SK-N-SH (cell line): ENCODE data around the gene MGLL. TPM values are rescaled to one million over a fixed set of nuclear protein-coding genes. Genes with fewer than 3 reads are reported as not detected.
A peak's percentile ranks its signal among the peaks of the same experiment; 100 is the strongest.

ENCODE experiments used
- CTCF ChIA-PET: fragments of 300-600, 350-600 bp; formaldehyde crosslinking; extraction: SDS; loops from one replicate; lab custom pipeline; 2021; lab: Yijun Ruan, JAX
- POLR2A ChIA-PET: fragments of 350-600 bp; sonication (Branson Sonifier 250); formaldehyde crosslinking; extraction: SDS; loops from one replicate; lab custom pipeline; 2020; ENCODE audit warnings: antibody characterized with exemption, inconsistent platforms; lab: Yijun Ruan, JAX
- DNase-seq: peaks from one replicate; pipeline ENCODE4 v3.0.0; 2012
- H2AFZ ChIP-seq: fragments of 200-600 bp; sonication (generic); 2 replicates; pipeline ENCODE4 v1.8.1; 2016; ENCODE audit warnings: antibody characterized with exemption, mild to moderate bottlenecking, low read depth
- H3F3A ChIP-seq: fragments of 200-600 bp; sonication (generic); replicated peaks from 2 replicates; pipeline ENCODE3; 2016; ENCODE audit warnings: antibody characterized with exemption, mild to moderate bottlenecking; ENCODE audit not compliant: insufficient read depth
- H3K27ac ChIP-seq, 2 experiments: fragments of 200-500 bp in 1 of 2; fragments of 200-600 bp in 1 of 2; sonication (Bioruptor generic) in 1 of 2; sonication (generic), shearing (Covaris generic) in 1 of 2; 2 replicates each; pipeline versions ENCODE4 v1.5.1 to v1.6.1; 2014 to 2016; ENCODE audit warnings: low read depth in 2 of 2, inconsistent platforms in 1 of 2, low read length in 1 of 2, mild to moderate bottlenecking in 1 of 2, mixed read lengths in 1 of 2
- H3K27me3 ChIP-seq: fragments of 200-600 bp; sonication (generic), shearing (Covaris generic); 2 replicates; pipeline ENCODE4 v1.6.1; 2016; ENCODE audit warnings: mixed run types; ENCODE audit not compliant: insufficient read depth
- H3K36me3 ChIP-seq, 2 experiments: fragments of 200-500 bp in 1 of 2; fragments of 200-600 bp in 1 of 2; sonication (Bioruptor generic) in 1 of 2; sonication (generic) in 1 of 2; replicated peaks in 1 of 2; 2 replicates each; pipeline versions ENCODE3 to v1.5.1; 2014 to 2016; ENCODE audit warnings: low read length in 1 of 2, mild to moderate bottlenecking in 1 of 2; ENCODE audit not compliant: insufficient read depth in 2 of 2, control insufficient read depth in 1 of 2
- H3K4me1 ChIP-seq, 2 experiments: fragments of 200-500 bp in 1 of 2; fragments of 200-600 bp in 1 of 2; sonication (Bioruptor generic) in 1 of 2; sonication (generic), shearing (Covaris generic) in 1 of 2; 2 replicates each; pipeline versions ENCODE4 v1.5.1 to v1.6.1; 2014 to 2016; ENCODE audit warnings: low read depth in 1 of 2, low read length in 1 of 2, mixed run types in 1 of 2; ENCODE audit not compliant: insufficient read depth in 2 of 2, control insufficient read depth in 1 of 2
- H3K4me2 ChIP-seq: fragments of 200-600 bp; sonication (generic), shearing (Covaris generic); 2 replicates; pipeline ENCODE4 v1.6.1; 2017; ENCODE audit warnings: mixed run types
- H3K4me3 ChIP-seq, 2 experiments: fragments of 200-500 bp in 1 of 2; fragments of 200-600 bp in 1 of 2; sonication (Bioruptor generic) in 1 of 2; sonication (generic), shearing (Covaris generic) in 1 of 2; 2 replicates each; pipeline versions ENCODE4 v1.5.1 to v1.8.1; 2014 to 2016; ENCODE audit warnings: low read depth in 2 of 2, inconsistent platforms in 1 of 2, low read length in 1 of 2, mild to moderate bottlenecking in 1 of 2, mixed read lengths in 1 of 2, moderate library complexity in 1 of 2
- H3K79me2 ChIP-seq: fragments of 200-600 bp; sonication (generic); 2 replicates; pipeline ENCODE4 v1.8.1; 2017; ENCODE audit warnings: mild to moderate bottlenecking; ENCODE audit not compliant: insufficient read depth
- H3K9ac ChIP-seq: fragments of 200-600 bp; sonication (generic); 2 replicates; pipeline ENCODE4 v1.6.1; 2017; ENCODE audit warnings: mixed run types
- H3K9me2 ChIP-seq: fragments of 200-600 bp; sonication (generic); 2 replicates; pipeline ENCODE4 v1.6.1; 2017; ENCODE audit warnings: mixed run types
- H3K9me3 ChIP-seq: fragments of 200-600 bp; sonication (generic); 2 replicates; pipeline ENCODE4 v1.6.1; 2017; ENCODE audit warnings: mixed run types, mild to moderate bottlenecking, moderate library complexity
- H4K20me1 ChIP-seq: fragments of 200-600 bp; sonication (generic); 2 replicates; pipeline ENCODE4 v1.6.1; 2017; ENCODE audit warnings: mild to moderate bottlenecking, mixed run types; ENCODE audit not compliant: insufficient read depth
- CTCF ChIP-seq: fragments of 200-600 bp; sonication (generic); IDR thresholded peaks from 2 replicates; pipeline ENCODE4 v1.6.1; 2017; ENCODE audit warnings: antibody characterized with exemption, mild to moderate bottlenecking, moderate library complexity
- ELF1 ChIP-seq: IDR thresholded peaks from 2 replicates; pipeline ENCODE4 v1.4.0; 2012
- GABPA ChIP-seq: IDR thresholded peaks from 2 replicates; pipeline ENCODE4 v1.4.0; 2012; ENCODE audit warnings: low read depth, mild to moderate bottlenecking
- MXI1 ChIP-seq: IDR thresholded peaks from 2 replicates; pipeline ENCODE4 v1.6.1; 2012; ENCODE audit warnings: mild to moderate bottlenecking, low read depth, low read length, improper control_type of control experiment
- NRF1 ChIP-seq: IDR thresholded peaks from 2 replicates; pipeline ENCODE4 v1.6.1; 2012; ENCODE audit warnings: low read depth, mild to moderate bottlenecking, low read length
- RAD21 ChIP-seq: IDR thresholded peaks from 2 replicates; pipeline ENCODE4 v1.6.1; 2012; ENCODE audit warnings: mild to moderate bottlenecking, low read length
- TEAD4 ChIP-seq: IDR thresholded peaks from 2 replicates; pipeline ENCODE4 v1.4.0; 2012; ENCODE audit warnings: mild to moderate bottlenecking, borderline replicate concordance; ENCODE audit not compliant: insufficient read depth
- WGBS: methylation state at CpG from one replicate; pipeline ENCODE4 v1.1.6; 2017; ENCODE audit warnings: low lambda C conversion rate; 5-methylcytosine and 5-hydroxymethylcytosine counted together
- polyA plus RNA-seq, 3 experiments: library from polyadenylated mRNA; depleted of rRNA; stranded (reverse); fragments of >200 nt; gene quantifications; 2 replicates each; pipeline ENCODE4 v1.2.3, GENCODE V29; 2012
- TF ChIP-seq, protein P1 (sequence below): IDR thresholded peaks from 2 replicates; pipeline ENCODE4 v1.4.0; 2012; ENCODE audit warnings: low read depth, borderline replicate concordance
- TF ChIP-seq, protein P2 (sequence below): fragments of 150-350 bp; IDR thresholded peaks from 2 replicates; pipeline ENCODE4 v1.6.1; 2017; ENCODE audit warnings: antibody characterized with exemption, low read length, low read depth, borderline replicate concordance

MGLL gene
- polyA plus RNA-seq, 1 of the 3 experiments (the other 2 are of a cell fraction) = 2.2 TPM

GRCh38 chr3:127750226-127751031, 71.9 kb downstream of the MGLL start (continued):
- no peak for TF ChIP-seq CTCF
- TF ChIP-seq ELF1 = no peak
- no peak for TF ChIP-seq GABPA
- no peak for TF ChIP-seq TEAD4
- TF ChIP-seq MXI1 = no peak
- TF ChIP-seq NRF1 = no peak
- TF ChIP-seq, protein P1, sequence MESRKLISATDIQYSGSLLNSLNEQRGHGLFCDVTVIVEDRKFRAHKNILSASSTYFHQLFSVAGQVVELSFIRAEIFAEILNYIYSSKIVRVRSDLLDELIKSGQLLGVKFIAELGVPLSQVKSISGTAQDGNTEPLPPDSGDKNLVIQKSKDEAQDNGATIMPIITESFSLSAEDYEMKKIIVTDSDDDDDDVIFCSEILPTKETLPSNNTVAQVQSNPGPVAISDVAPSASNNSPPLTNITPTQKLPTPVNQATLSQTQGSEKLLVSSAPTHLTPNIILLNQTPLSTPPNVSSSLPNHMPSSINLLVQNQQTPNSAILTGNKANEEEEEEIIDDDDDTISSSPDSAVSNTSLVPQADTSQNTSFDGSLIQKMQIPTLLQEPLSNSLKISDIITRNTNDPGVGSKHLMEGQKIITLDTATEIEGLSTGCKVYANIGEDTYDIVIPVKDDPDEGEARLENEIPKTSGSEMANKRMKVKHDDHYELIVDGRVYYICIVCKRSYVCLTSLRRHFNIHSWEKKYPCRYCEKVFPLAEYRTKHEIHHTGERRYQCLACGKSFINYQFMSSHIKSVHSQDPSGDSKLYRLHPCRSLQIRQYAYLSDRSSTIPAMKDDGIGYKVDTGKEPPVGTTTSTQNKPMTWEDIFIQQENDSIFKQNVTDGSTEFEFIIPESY = no peak

GRCh38 chr3:127749787-127750225, 72.5 kb downstream of the MGLL start:
- TF ChIP-seq, protein P2, sequence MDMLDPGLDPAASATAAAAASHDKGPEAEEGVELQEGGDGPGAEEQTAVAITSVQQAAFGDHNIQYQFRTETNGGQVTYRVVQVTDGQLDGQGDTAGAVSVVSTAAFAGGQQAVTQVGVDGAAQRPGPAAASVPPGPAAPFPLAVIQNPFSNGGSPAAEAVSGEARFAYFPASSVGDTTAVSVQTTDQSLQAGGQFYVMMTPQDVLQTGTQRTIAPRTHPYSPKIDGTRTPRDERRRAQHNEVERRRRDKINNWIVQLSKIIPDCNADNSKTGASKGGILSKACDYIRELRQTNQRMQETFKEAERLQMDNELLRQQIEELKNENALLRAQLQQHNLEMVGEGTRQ = no peak
- peak; percentile 58 for TF ChIP-seq RAD21
- 0 out of 2 replicates have a peak, but pooled peaks have one; percentile 3 for TF ChIP-seq CTCF
- Histone ChIP-seq H3K27me3 (no peaks in the 10 kb centered on the region), H4K20me1 (no peaks in the 10 kb centered on the region), H3K36me3 (no peaks in the 10 kb centered on the region), H3K9me2 (no peaks in the 10 kb centered on the region), H2AFZ (no peak overlapping the region), H3F3A (peaks cover 7% of the 10 kb centered on the region), H3K9ac (no peak overlapping the region), H3K4me2 (peak overlapping the region; percentile 33; the same call in 1 of the 2 replicates), H3K27ac (peak overlapping the region in 1 of 2 experiments; percentile 83; a peak in 2 of 4 replicates), H3K4me1 (peaks cover 31 to 50% of the 10 kb centered on the region in 2 experiments; a peak in 2 of 4 replicates), H3K79me2 (no peaks in the 10 kb centered on the region), H3K4me3 (no peak overlapping the region), H3K9me3 (no peaks in the 10 kb centered on the region)
- ChIA-PET POLR2A (no interaction called here), CTCF (interaction anchor here (0.6 to 2.7 kb wide), 15 partner anchors 10 to 221 kb away, joined by 3 to 13 read pairs (median 3); partner anchors contain the start of gene MGLL)
- no peak for DNase-seq
- WGBS = 100% methylated on average over 2 of the region's 7 CpGs
